GM21423 (cell line): ENCODE measurements around the gene FOXF1.

Experiments used
- ATAC-seq: cut with Tn5 transposase; IDR thresholded peaks from one replicate; pipeline ENCODE4 v1.9.1; 2021; ENCODE audit warnings: mild to moderate bottlenecking, moderate library complexity; ENCODE audit not compliant: unreplicated experiment

Gene FOXF1

GRCh38 chr16:86503830-86504229, 6.5 kb upstream of the FOXF1 start:
- ATAC-seq, result no peak

- ATAC-seq, result no peak
These were observed 5.8 kb upstream of the FOXF1 start for GRCh38 chr16:86504315-86505184.

GRCh38 chr16:86505185-86505898, 5.0 kb upstream of the FOXF1 start:
- no peak for ATAC-seq

- ATAC-seq, result no peak
These were observed 4.1 kb upstream of the FOXF1 start for GRCh38 chr16:86505899-86506864.

- no peak for ATAC-seq
These were observed 2.9 kb upstream of the FOXF1 start for GRCh38 chr16:86507173-86508027.

- no peak for ATAC-seq
These were observed 2.0 kb upstream of the FOXF1 start for GRCh38 chr16:86508028-86508946.

GRCh38 chr16:86508947-86509758, 1.2 kb upstream of the FOXF1 start:
- no peak for ATAC-seq

- ATAC-seq, result no peak
These were observed 415 bp upstream of the FOXF1 start for GRCh38 chr16:86509759-86510464.

GRCh38 chr16:86511317-86512161, 1.2 kb downstream of the FOXF1 start:
- no peak for ATAC-seq

- ATAC-seq, result no peak
These were observed 2.1 kb downstream of the FOXF1 start for GRCh38 chr16:86512301-86512859.

- ATAC-seq, result no peak
These were observed 2.6 kb downstream of the FOXF1 start for GRCh38 chr16:86512860-86513470.

- ATAC-seq, result no peak
These were observed 3.3 kb downstream of the FOXF1 start for GRCh38 chr16:86513471-86514277.

- ATAC-seq, result no peak
These were observed 4.4 kb downstream of the FOXF1 start for GRCh38 chr16:86514481-86515376.

GRCh38 chr16:86515413-86515776, 5.1 kb downstream of the FOXF1 start:
- ATAC-seq, result no peak
